RWPE1 (cell line): ENCODE data around the gene ATG16L2.

ENCODE experiments used
- CTCF ChIA-PET: fragments of 350-600 bp; sonication (Branson Sonifier 250); formaldehyde crosslinking; extraction: SDS; loops from one replicate; lab custom pipeline; 2021; lab: Yijun Ruan, JAX
- POLR2A ChIA-PET: fragments of 400-600 bp; formaldehyde crosslinking; extraction: SDS; loops from one replicate; lab custom pipeline; 2020; ENCODE audit warnings: antibody characterized with exemption; ENCODE audit not compliant: low non-redundant PET; lab: Yijun Ruan, JAX
- DNase-seq: peaks from one replicate; pipeline ENCODE4 v3.0.0; 2012; ENCODE audit warnings: low spot score
- H3K27ac ChIP-seq: fragments of 450-650 bp; 2 replicates; pipeline ENCODE4 v1.5.1; 2017
- TF ChIP-seq, protein P1 (sequence below): fragments of 450-650 bp; conservative IDR thresholded peaks from 2 replicates; pipeline ENCODE4 v1.5.1; 2017; ENCODE audit warnings: low read depth, mild to moderate bottlenecking

Gene ATG16L2

GRCh38 chr11:72775288-72776110, 38.7 kb upstream of the ATG16L2 start:
- TF ChIP-seq, protein P1, sequence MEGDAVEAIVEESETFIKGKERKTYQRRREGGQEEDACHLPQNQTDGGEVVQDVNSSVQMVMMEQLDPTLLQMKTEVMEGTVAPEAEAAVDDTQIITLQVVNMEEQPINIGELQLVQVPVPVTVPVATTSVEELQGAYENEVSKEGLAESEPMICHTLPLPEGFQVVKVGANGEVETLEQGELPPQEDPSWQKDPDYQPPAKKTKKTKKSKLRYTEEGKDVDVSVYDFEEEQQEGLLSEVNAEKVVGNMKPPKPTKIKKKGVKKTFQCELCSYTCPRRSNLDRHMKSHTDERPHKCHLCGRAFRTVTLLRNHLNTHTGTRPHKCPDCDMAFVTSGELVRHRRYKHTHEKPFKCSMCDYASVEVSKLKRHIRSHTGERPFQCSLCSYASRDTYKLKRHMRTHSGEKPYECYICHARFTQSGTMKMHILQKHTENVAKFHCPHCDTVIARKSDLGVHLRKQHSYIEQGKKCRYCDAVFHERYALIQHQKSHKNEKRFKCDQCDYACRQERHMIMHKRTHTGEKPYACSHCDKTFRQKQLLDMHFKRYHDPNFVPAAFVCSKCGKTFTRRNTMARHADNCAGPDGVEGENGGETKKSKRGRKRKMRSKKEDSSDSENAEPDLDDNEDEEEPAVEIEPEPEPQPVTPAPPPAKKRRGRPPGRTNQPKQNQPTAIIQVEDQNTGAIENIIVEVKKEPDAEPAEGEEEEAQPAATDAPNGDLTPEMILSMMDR: no peak
- no peak for DNase-seq
- CTCF ChIA-PET: interaction anchor here (0.7 to 1.0 kb wide), 3 partner anchors 17 to 574 kb away, joined by 3 to 4 read pairs (median 3); partner anchors contain the start of gene STARD10
- H3K27ac ChIP-seq: no peak overlapping the region
- POLR2A ChIA-PET: no interaction called here

DNA sequence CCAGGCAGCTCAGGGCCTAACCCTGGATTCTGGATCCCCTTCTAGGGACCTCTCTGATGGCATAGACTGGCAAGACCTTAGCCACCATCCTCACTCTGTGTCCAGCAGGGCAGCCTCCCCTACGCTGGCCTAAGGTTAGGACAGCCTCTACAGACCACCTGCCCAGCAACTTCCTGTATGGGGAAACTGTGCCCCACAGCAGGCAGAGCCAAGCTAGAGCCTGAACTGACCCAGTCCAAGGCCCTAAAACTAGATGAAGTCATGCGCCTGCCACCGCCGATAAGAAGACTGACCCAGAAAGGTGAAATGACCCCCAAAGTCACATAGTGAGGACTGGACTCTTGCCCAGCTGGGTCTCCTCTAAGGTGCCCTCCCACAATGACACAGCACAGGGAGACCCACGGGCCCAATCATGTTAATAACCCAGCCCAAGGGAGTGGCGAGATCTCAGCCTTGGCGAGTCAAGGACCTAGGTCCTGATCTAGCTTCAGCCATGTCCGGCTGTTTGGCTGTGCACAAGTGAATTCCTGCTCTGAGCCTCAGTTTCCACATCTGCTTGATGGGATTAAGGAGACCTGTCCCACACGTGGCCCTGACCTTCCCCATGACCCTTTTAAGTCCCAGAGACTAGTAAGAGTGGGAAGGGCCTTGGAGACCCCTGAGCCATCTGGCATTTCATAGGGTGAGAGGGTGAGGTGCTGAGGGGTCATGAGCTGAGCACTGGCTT, 37.9 kb upstream of the ATG16L2 start:
- H3K27ac ChIP-seq: no peak overlapping the region
- TF ChIP-seq, protein P1: no peak
- POLR2A ChIA-PET: no interaction called here
- CTCF ChIA-PET: interaction anchor here (0.5 to 1.0 kb wide), 3 partner anchors 17 to 227 kb away, joined by 3 to 4 read pairs (median 4); partner anchors contain the start of gene STARD10
- no peak for DNase-seq

DNA sequence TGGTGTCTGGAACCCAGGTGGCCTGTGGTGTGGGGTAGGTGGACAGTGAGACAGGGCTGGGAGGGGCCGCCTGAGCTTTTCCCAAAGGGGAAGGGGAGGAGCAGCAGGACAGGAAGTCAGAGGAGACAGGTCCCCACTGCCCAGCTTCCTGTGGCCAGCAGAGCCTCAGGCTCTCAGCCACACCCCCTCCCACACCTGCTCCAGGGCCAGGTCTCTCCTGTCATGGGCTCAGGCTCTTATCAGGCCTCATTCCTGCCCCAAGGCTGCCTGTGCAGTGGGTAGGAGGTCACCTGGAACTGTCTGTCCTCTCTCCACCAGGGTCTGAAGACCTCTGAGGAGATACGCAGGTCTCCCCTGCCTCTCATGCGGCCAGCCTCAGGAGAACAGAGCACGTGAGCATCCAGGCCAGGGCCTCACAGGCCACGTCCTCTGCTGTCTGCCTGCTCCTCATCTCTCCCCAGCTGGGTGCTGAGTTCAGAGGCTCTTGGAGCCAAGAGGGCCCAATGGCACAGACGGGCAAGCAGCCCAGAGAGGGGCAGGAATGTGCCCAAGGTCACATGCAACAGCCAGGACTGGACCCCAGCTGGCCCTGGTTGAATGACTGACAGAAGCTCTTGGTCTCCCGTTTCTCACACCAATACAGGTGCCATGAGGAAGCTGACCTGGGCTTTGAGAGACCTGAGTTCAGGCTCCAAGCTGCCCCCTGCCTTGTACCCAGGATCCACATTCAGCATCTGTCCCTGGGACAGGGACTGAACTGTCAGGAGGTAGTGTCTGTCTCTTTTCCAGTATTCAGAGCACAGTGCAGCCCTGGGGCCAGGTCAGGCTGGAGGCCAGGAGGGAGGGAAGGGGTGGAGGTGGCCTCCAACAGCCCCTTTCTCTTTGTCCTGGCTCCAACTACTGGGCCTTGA, 37.1 kb upstream of the ATG16L2 start:
- no peak for DNase-seq
- CTCF ChIA-PET: interaction anchor here (0.5 to 0.9 kb wide), 2 partner anchors 17 to 227 kb away, joined by 3 to 4 read pairs; partner anchors contain the start of gene STARD10
- TF ChIP-seq, protein P1: no peak
- H3K27ac ChIP-seq: no peak overlapping the region
- POLR2A ChIA-PET: no interaction called here

DNA sequence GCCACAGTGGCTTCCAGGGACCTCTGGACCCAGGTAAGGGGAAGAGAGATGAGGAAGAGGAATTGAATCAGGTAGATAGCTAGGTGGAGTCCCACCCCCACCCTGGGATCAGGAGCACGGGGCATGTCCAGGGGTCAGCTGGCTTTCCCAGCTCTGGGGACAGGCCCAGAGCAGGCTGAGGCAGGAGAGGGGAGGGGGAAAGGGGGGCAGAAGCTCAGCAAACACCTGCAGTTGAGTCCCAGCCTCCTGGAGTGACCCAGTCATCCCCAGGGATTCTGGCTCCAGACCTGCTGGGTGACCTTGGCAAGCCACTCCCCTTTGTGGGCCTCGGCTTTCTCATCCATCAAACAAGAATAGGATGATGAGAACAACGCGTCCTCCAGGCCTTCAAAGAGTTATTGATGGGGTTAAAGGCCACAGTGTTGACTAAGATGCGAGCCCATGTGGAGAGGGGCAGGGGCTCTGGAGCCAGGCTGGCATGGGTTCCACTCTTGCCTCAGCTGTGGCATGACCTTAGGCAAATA, 36.4 kb upstream of the ATG16L2 start:
- CTCF ChIA-PET: interaction anchor here (0.7 kb wide), 1 partner anchor 45 kb away, joined by 4 read pairs; no protein-coding TSS in a partner anchor
- POLR2A ChIA-PET: no interaction called here
- DNase-seq: no peak

DNA sequence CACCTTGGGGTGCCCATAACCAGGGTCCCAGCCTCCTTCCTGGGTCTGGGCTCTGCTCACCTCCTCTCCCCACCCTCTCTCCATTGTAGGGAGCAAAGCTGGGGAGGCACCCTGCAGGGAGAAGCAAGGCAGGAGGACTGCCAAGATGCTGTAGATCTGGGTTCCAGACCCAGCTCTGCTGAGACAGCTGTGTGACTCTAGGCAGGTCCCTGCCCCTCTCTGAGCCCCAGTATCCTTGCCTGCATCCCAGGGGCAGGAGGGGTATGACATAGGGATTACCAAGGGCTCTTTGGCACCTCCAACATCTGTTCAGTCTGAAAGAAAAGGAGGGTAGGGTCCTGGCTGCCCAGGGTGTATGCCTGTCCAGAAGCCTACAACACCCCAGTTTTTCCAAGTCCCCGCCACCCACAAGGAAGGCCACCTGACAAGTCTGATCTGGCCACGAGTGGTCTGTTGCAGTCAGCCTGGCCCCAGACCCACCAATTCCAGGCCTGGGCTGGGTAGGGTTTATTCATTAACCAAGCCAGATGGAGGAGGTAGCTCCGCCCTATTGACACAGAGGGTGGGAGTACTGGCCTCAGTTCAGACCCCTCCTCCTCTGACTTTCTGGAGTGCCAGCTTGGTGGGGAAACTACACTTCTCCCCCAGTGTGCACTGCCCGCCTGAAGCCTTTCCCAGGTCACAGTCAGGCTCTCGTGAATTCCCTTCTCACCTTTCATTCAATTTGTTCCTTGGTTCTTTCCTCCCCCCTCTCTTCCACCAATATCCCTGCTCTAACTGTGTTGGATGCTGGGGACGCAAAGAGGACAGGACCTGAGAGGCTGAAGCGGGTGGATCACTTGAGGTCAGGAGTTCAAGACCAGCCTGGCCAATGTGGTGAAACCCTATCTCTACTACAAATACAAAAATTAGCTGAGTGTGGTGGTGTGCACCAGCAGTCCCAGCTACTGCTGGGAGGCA, 35.4 kb upstream of the ATG16L2 start:
- ChIA-PET CTCF (interaction anchor here (0.7 to 1.4 kb wide), 3 partner anchors 46 to 95 kb away, joined by 3 to 4 read pairs (median 4); no protein-coding TSS in a partner anchor), POLR2A (interaction anchor here (0.7 to 1.1 kb wide), 2 partner anchors 40 to 42 kb away, joined by 3 to 5 read pairs; no protein-coding TSS in a partner anchor)
- no peak overlapping the region; the same call in 1 of the 2 replicates for H3K27ac ChIP-seq
- no peak for DNase-seq
- TF ChIP-seq, protein P1: no peak

More for the DNA sequence above, 36.4 kb upstream of the ATG16L2 start:
- H3K27ac ChIP-seq: no peak overlapping the region
- TF ChIP-seq, protein P1: no peak
